GM12878 (cell line): ENCODE results near the gene PSMD3. TPM values are rescaled to one million over a fixed set of nuclear protein-coding genes. Genes with fewer than 3 reads are reported as not detected.

ENCODE experiments used
- ASH2L ChIP-seq: fragments of 300-600, 200-600 bp; sonication (generic); IDR thresholded peaks from 2 replicates; pipeline ENCODE4 v1.6.1; 2017; ENCODE audit warnings: low read depth, mild to moderate bottlenecking, borderline replicate concordance
- ATF7 ChIP-seq: fragments of 450-650 bp; IDR thresholded peaks from 2 replicates; pipeline ENCODE4 v1.6.1; 2016; ENCODE audit warnings: low read depth, mild to moderate bottlenecking
- BHLHE40 ChIP-seq, 2 experiments: fragments of 450-650 bp in 1 of 2; IDR thresholded peaks; 2 replicates each; pipeline ENCODE4 v1.6.1; 2011 to 2017; ENCODE audit warnings: low read depth in 2 of 2, borderline replicate concordance in 1 of 2, improper control_type of control experiment in 1 of 2, low read length in 1 of 2, mild to moderate bottlenecking in 1 of 2
- CBX3 ChIP-seq: fragments of 200-600 bp; sonication (generic); IDR thresholded peaks from 2 replicates; pipeline ENCODE4 v1.6.1; 2016; ENCODE audit warnings: low read depth, borderline replicate concordance
- IRF5 ChIP-seq: fragments of 450-650 bp; IDR thresholded peaks from 2 replicates; pipeline ENCODE4 v1.6.1; 2017; ENCODE audit warnings: borderline replicate concordance
- JUNB ChIP-seq: IDR thresholded peaks from 2 replicates; pipeline ENCODE4 v1.6.1; 2016; ENCODE audit warnings: antibody characterized with exemption, mild to moderate bottlenecking
- NR2F1 ChIP-seq: fragments of 450-650 bp; conservative IDR thresholded peaks from 2 replicates; pipeline ENCODE4 v1.6.1; 2017; ENCODE audit warnings: mild to moderate bottlenecking
- PML ChIP-seq: IDR thresholded peaks from 2 replicates; pipeline ENCODE4 v1.6.1; 2012; ENCODE audit warnings: low read length, inconsistent platforms
- SMARCA5 ChIP-seq: fragments of 450-650 bp; IDR thresholded peaks from 2 replicates; pipeline ENCODE4 v1.6.1; 2017; ENCODE audit warnings: mild to moderate bottlenecking
- SP1 ChIP-seq: IDR thresholded peaks from one replicate; pipeline ENCODE4 v1.6.1; 2011; ENCODE audit warnings: low read depth, low read length
- STAT3 ChIP-seq: IDR thresholded peaks from 2 replicates; pipeline ENCODE4 v1.6.1; 2011; ENCODE audit warnings: low read depth, low read length, improper control_type of control experiment
- TCF3 ChIP-seq: IDR thresholded peaks from 2 replicates; pipeline ENCODE4 v1.6.1; 2012; ENCODE audit warnings: low read depth, mild to moderate bottlenecking, low read length, borderline replicate concordance; ENCODE audit not compliant: insufficient read depth
- ZBTB40 ChIP-seq: fragments of 450-650 bp; IDR thresholded peaks from 2 replicates; pipeline ENCODE4 v1.6.1; 2016; ENCODE audit warnings: mild to moderate bottlenecking, moderate library complexity, borderline replicate concordance
- polyA plus RNA-seq, 11 experiments: library from polyadenylated mRNA; depleted of rRNA in 4 of 11; unstranded in 6 of 11; stranded (reverse) in 5 of 11; fragments of >200 nt; fragmentation: Nextera tagmentation in 4 of 11; fragmentation: Illumina TruSeq in 1 of 11; extraction: Ambion mirVana in 4 of 11; extraction: Trizol in 1 of 11; gene quantifications; 1 replicate in 1 of 11; 2 replicates in 10 of 11; pipeline versions ENCODE4 v1.2.1 to v1.2.3, GENCODE V29; 2011 to 2016; ENCODE audit warnings: inconsistent platforms in 2 of 11, missing spikeins in 2 of 11, low read depth in 1 of 11
- total RNA-seq, 4 experiments: library from RNA; depleted of rRNA in 3 of 4; stranded (reverse); fragments of >200 nt in 3 of 4; fragmentation: Illumina TruSeq in 1 of 4; extraction: Trizol in 1 of 4; gene quantifications; 2 replicates each; pipeline versions ENCODE4 v1.2.1 to v1.2.3, GENCODE V29; 2013 to 2021
- TF ChIP-seq, protein P1 (sequence below): IDR thresholded peaks from 2 replicates; pipeline ENCODE4 v1.6.1; 2012; ENCODE audit warnings: low read depth, low read length, improper control_type of control experiment
- TF ChIP-seq, protein P2 (sequence below): fragments of 450-650 bp; IDR thresholded peaks from 2 replicates; pipeline ENCODE4 v1.6.1; 2017; ENCODE audit warnings: mild to moderate bottlenecking, moderate library complexity
- TF ChIP-seq, protein P3 (sequence below): IDR thresholded peaks from 2 replicates; pipeline ENCODE4 v1.6.1; 2011; ENCODE audit warnings: low read depth, mild to moderate bottlenecking, low read length, moderate library complexity, borderline replicate concordance; ENCODE audit errors: extremely low read depth

Gene PSMD3
- total and polyA plus RNA-seq, 10 of the 15 experiments (the other 5 are each of a cell fraction or from before 2014, with no cell fraction given), result 2.2 to 192 (median 129) TPM

DNA sequence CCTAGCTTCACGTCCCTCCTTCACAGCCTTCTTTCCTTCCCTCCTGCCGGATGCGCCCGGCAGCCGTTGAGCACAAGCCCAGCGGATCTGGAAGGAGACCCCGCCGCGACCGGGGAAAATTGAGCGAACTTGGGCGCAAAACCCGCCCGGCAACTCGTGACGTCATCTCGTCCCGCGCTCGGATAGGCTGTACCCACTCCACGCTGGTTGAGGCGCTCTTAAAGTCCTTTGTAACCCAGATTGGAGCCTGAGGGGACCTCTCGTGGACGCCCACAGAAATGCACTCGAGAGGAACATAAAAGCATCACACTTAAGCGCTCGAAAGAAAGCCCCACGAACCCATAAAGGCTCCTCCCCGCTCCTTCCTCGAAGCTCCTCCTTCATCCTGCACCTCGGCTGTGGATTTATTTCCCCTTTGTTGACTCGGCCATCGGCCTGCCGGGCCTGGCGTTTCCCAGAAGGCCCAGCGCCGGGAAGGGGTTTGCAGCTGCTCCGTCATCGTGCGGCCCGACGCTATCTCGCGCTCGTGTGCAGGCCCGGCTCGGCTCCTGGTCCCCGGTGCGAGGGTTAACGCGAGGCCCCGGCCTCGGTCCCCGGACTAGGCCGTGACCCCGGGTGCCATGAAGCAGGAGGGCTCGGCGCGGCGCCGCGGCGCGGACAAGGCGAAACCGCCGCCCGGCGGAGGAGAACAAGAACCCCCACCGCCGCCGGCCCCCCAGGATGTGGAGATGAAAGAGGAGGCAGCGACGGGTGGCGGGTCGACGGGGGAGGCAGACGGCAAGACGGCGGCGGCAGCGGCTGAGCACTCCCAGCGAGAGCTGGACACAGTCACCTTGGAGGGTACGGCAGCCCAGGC lies at the start of gene PSMD3 (continued):
- TF ChIP-seq IRF5 (no peak), TCF3 (peak; percentile 85), BHLHE40 (IDR thresholded peaks at IDR 0.05; ENCODE audit: borderline replicate concordance in 1 of 2, low read depth in 2 of 2, low read length in 1 of 2) (peak; percentile 72 to 77), PML (peak; percentile 82; the same call in 1 of the 2 replicates), STAT3 (no peak), CBX3 (no peak), SP1 (peak; percentile 78), ATF7 (peak; percentile 100), JUNB (no peak), ZBTB40 (peak; percentile 47; the same call in 1 of the 2 replicates), NR2F1 (peak; percentile 83), ASH2L (peak; percentile 89; the same call in 1 of the 2 replicates), SMARCA5 (peak; percentile 91)
- TF ChIP-seq, protein P1, sequence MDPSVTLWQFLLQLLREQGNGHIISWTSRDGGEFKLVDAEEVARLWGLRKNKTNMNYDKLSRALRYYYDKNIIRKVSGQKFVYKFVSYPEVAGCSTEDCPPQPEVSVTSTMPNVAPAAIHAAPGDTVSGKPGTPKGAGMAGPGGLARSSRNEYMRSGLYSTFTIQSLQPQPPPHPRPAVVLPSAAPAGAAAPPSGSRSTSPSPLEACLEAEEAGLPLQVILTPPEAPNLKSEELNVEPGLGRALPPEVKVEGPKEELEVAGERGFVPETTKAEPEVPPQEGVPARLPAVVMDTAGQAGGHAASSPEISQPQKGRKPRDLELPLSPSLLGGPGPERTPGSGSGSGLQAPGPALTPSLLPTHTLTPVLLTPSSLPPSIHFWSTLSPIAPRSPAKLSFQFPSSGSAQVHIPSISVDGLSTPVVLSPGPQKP, result no peak; the same call in 1 of the 2 replicates
- TF ChIP-seq, protein P2, sequence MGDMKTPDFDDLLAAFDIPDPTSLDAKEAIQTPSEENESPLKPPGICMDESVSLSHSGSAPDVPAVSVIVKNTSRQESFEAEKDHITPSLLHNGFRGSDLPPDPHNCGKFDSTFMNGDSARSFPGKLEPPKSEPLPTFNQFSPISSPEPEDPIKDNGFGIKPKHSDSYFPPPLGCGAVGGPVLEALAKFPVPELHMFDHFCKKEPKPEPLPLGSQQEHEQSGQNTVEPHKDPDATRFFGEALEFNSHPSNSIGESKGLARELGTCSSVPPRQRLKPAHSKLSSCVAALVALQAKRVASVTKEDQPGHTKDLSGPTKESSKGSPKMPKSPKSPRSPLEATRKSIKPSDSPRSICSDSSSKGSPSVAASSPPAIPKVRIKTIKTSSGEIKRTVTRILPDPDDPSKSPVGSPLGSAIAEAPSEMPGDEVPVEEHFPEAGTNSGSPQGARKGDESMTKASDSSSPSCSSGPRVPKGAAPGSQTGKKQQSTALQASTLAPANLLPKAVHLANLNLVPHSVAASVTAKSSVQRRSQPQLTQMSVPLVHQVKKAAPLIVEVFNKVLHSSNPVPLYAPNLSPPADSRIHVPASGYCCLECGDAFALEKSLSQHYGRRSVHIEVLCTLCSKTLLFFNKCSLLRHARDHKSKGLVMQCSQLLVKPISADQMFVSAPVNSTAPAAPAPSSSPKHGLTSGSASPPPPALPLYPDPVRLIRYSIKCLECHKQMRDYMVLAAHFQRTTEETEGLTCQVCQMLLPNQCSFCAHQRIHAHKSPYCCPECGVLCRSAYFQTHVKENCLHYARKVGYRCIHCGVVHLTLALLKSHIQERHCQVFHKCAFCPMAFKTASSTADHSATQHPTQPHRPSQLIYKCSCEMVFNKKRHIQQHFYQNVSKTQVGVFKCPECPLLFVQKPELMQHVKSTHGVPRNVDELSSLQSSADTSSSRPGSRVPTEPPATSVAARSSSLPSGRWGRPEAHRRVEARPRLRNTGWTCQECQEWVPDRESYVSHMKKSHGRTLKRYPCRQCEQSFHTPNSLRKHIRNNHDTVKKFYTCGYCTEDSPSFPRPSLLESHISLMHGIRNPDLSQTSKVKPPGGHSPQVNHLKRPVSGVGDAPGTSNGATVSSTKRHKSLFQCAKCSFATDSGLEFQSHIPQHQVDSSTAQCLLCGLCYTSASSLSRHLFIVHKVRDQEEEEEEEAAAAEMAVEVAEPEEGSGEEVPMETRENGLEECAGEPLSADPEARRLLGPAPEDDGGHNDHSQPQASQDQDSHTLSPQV, result no peak
- TF ChIP-seq, protein P3, sequence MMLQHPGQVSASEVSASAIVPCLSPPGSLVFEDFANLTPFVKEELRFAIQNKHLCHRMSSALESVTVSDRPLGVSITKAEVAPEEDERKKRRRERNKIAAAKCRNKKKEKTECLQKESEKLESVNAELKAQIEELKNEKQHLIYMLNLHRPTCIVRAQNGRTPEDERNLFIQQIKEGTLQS, result no peak
